GM18868 (cell line): ENCODE measurements around the gene C20orf96.
"Not testable (repeated sequence)": the region's sequence is repeated elsewhere in the genome, so short reads cannot be mapped to it uniquely, and the experiment has no call there.

Source experiments
- ATAC-seq: cut with Tn5 transposase; IDR thresholded peaks from one replicate; pipeline ENCODE4 v1.9.1; 2021; ENCODE audit warnings: mild to moderate bottlenecking, moderate library complexity; ENCODE audit not compliant: unreplicated experiment

C20orf96 gene

DNA sequence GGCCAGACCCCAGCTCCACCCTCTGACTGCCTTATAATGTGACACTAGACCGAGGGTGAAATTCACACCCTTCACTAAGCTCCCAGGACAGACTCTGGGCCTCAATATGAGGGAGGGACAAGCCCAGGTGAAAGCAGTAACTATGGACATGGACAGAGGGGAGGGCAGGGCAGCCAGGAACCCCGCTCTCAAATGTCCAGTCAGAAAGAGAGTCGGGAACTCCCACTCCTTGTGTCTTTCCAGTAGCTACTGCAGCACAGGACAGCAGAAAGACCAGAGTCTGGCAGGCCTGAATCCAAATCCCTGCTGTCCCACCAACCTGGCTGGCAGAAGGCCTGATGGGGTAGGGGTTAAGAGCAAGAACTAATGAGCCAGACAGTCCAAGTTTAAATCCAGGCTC, 6.4 kb downstream of the C20orf96 start:
- no peak for ATAC-seq

DNA sequence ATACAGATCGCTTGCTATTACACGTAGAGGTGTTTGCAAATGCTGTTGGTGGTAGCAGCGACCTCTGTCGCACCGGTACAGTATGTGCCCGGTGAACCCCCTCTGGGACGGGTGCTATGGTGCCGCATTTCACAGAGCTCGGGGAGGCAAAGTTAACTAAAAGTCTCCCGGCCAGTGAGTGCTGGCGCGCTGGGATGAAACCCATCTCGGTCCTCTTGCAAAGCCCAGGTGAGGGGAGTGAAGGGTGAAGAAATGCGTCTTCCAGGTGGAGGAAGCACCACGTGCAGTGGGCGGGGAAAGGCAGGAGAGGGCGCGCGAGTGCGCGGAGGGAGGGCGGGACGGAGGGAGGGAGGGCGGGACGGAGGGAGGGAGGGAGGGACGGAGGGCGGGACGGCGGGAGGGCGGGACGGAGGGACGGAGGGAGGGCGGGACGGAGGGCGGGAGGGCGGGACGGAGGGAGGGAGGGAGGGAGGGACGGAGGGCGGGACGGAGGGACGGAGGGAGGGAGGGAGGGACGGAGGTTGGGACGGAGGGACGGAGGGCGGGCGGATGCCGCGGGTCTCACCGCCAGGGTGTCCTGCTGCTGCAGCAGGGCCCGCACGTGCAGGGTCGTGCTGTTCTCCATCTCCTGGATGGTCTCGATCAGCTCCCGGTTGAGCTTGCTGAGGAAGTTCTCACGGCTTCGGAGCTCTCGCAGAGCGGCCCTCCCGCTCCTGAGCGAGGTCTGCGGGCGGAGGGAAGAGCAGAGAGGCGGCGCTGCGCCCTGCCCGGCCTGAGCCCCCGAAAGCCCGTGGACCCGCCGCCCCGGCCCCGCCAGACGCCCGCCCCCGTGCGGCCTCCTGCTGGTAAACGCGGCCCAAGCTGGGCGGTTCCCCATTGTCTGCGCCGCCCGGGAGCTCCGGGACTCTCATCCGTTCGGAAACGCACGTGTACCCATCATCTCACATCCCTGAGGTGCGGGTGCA, 11.7 kb downstream of the C20orf96 start:
- ATAC-seq, result no peak

DNA sequence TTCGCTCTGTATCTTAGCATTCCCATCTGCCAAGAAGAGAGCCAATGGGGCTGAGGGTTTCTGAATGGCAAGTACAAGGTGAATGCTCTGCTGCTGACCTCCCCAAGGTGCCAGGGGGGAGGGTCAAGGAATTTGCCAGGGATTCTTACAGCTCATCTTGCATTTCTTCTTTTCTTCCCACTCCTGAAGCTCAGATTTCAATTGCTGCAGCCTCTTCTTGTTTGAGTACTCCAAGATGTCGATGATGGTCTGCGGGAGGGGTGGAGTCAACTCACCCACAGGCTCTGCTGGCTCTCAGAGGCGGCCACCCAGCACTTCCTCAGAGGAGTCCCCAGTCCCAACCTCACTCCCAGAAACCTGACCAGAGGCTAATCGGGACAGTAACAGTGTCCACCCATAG, 12.4 kb downstream of the C20orf96 start:
- no peak for ATAC-seq

DNA sequence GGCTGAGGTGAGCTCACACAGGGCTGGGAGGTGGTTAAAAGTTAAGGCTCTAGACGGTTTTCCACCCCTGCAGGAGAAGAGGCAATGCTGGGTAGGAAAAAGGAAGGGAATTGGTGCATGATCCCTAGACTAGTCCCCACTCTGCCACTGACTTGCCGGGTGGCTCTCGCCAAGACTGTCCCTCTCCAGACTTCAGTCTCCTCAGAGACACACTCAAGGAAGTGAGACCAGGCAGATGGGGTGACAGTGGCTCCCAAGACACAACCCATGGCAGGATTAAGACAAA, 13.1 kb downstream of the C20orf96 start:
- no peak for ATAC-seq

DNA sequence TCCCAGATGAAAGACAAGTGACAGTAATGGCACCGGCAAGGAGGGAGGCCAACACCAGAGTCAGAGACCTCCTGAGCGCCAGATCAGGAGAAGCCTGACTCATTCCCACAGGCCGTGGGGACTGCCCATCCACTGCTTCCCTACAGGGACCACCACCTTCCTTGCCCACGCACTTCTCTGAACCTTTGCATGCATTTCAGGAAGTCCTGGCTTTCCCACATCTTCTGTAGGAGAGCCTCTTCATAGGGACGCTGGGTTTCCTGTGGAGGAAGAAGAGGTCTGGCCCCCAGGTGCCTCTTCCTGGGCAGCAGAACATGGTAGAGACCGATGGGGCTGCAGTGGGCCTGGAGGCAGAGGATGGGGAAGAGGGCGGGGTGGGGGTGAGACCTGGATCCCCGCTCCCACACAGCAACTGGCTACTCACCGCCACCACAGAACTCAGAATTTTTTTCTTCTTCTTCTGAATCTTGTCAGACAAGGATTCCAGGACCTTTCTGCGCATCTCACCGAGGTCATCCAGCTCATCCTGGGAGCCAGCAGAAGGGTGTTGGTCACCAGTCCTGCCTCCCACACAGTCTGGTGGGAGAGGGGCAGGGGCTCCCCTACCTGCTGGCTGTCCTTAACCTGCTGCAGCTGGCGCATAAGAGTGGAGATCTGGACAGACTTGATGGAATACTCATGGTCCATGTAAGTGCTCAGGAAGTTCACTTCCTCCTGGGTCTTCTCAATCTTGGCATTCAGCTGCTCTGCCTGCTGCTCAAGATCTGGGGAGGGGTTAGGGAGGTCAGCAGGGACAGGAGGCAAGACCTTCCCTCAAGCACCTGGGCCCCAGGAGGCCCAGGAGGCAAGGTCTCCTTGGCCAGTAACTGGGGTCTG, 13.7 kb downstream of the C20orf96 start:
- no peak for ATAC-seq

DNA sequence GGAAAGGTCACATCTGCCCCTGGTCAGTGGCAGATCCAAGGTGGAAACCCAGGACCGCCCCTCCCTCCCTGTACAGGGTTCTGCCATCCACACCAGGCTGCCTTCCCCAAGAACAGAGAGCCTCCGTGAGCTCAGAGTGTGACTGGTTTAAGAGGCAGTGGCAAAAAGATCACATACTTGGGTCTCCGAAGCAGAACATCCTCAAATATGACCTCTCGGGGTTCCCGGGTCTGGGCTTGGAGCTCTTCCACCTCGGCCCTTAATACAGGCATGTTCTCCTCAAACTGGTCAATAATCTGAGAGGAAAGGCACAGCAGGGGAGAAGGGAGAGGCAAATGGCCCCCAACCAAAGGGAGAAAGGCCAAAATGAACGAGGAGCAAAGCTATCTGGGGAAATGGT, 14.8 kb downstream of the C20orf96 start:
- no peak for ATAC-seq

DNA sequence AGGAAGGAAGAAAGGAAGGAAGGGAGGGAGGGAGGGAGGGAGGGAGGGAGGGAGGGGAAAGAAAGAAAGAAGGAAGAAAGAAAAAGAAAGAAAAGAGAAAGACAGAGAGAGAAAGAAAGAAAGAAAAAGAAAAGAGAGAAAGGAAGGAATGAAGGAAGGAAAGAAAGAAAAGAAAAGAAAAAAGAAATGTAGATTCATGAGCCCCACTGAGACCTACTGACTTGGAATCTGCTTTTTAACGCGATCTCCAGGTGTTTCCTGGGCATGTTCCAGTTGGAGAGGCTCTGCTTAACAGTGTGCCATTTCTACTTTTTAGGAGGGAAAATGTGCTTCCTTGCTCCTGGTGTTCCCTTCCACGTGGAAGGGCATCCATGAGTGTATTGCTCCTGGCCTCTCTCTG, 16.7 kb downstream of the C20orf96 start:
- no peak for ATAC-seq

DNA sequence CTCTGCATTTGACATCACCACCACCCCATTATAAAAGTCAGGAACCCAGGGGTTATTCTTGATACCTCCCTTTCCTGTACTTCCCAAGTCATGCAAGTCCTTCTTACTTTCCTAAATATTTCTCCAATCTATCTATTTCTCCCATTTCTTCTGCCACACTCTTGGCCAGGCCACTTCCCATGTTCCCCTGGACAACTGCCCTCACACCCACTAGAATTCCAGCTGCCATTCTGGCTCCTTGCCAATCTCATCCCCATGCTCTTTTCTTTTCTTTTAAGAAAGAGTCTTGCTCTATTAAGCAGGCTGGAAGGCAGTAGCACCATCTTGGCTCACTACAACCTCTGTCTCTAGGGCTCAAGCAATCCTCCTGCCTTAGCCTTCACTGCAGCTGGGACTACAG, 17.8 kb downstream of the C20orf96 start:
- no peak for ATAC-seq

DNA sequence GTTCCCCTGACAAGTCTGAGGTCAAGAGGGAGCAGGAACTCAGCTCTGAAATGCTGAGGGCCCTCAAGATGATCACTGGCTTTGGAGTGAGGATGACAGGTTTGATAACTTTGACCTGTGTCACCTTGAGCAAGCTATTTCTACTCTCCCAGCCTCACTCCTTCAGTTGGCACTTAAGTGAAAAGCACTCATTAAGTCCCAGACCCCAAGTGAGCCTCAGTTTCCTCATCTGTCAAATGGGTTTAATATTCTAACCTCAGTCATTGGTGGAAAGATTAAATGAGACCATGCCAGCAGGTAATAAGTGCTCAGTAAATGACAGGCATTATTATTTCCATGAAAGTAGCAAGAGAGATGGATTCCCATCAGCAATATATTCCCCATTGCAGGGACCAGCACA, 19.0 kb downstream of the C20orf96 start:
- no peak for ATAC-seq

DNA sequence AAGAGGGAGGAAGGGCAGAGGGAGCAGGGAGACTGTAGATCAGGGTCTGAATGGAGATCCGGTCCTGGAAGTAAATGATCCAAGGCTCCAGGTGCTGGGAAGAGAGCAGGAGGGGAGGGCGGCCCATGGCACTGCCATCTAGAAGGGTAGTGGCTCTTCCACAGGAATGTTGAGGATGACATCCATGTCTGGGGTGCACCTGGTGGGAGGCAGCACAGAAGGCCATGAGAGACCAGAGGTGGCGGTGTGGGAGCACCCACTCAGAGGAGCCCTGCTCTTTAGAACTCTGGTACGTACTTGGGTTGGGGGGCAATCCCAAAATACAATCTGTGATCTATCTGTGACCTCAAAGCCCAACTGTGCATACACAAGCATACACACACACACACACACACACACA, 19.5 kb downstream of the C20orf96 start:
- no peak for ATAC-seq

DNA sequence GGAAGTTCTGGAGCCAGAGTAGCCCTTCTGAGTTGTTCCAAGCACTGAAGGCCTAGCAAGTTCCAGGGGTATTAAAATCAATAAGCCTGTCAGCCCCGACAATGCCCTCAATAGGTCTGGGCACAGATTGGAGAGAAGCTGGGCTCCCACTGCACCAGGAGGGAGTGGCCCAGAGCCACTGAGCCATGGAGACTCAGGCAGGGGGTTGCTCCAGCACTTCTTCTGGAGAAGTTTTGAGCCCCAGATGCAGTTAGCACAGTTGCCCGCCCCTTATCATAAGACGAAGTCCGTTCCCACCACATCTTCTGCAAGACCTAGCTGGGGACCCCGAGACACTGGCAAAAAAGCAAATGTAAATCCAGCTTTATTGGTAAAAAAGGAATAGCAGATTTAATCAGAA, 20.0 kb downstream of the C20orf96 start:
- no peak for ATAC-seq

DNA sequence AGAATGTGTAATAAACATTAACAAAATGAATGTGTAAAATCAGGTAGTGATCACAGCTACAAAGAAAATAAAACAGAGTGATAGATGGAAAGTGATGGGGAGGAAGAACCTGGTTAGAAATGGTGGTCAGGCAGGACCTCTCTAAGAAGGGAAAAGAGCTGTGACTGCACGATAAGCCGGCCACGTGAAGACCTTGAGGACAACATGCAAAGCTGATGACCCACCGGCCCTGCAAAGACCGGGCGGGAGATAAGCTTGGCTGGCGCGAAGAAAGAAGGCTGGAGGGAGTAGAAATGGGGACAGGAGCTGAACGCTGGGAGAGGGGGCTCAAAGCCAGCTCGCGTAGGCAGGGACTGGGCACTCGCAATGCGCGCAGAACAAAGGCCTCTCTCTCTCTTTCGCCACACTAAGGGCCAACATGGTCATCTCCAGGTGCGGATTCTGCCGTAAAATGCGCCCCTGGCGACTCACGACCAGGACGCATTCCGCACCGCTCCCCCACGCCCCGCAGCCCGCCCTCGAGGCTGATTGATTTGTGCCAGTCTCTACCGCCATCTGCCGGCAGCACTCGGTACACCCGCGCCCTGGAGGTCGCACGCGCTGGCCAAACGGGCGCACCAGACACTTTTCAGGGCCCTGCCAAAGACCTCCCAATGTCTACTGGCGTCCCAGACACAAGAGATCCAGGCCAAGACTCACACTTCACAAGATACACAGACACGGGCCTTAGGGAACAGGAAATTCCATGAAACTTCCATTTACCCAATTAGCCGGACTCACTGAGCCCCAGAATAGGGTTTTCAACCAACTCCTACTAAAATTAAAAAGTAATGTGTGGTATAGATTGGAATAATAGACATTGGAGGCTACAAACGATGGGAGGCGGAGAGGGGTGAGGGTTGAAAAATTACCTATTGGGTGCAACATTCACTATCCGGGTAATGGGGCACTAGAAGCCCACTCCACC, 23.7 kb downstream of the C20orf96 start:
- ATAC-seq, result peak; percentile 81

DNA sequence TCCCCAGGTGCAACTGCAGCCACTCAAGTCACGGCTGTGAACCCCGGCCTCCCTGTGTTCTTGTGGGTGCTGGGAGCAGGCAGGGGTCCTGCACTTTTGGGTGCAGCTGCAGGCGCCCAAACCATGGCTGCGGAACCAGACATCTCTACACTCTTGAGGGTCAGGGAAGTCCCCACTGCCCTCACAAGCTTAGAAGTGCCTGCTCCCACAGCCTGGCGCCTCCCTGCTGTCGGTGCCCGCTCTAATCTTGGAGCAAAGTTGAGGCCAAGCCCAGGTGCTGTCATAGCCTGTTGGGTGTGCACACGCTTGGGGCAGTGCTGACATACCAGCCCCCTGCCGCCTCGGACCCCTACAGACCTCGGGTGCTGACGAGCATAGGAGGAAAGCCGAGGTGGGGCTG, 26.8 kb downstream of the C20orf96 start:
- no peak for ATAC-seq

DNA sequence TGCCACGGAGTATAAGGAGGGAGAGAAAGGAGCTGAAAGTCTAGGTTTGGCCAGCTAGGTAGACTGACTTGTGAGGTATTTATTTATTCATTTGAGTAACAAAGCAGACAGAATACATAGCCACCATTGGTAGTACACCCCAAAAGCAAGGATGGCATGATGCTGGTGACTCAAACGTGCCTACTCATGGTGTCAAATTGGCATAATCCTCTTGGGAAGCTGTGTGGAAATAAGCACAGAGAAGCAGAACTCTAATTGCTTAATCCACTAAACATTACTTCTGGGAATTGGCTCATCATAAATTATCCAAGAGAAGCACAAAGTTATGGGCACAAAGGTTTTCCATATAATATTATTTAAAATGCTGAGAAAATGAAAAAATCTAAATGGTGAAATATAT, 30.6 kb downstream of the C20orf96 start:
- ATAC-seq, result no peak

DNA sequence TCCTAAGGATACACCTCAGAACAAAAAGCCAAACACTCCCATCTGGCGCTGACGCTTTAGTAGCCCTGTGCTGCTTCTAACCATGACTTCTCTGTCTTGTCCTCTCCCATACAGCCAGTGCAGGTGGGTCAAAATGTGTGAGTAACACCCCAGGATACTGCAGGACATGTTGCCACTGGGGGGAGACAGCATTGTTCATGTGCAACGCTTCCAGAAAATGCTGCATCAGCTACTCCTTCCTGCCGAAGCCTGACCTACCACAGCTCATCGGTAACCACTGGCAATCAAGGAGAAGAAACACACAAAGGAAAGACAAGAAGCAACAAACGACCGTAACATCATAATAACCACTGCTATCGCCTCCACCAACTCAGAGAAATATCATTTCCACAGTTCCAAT, 31.6 kb downstream of the C20orf96 start:
- no peak for ATAC-seq

DNA sequence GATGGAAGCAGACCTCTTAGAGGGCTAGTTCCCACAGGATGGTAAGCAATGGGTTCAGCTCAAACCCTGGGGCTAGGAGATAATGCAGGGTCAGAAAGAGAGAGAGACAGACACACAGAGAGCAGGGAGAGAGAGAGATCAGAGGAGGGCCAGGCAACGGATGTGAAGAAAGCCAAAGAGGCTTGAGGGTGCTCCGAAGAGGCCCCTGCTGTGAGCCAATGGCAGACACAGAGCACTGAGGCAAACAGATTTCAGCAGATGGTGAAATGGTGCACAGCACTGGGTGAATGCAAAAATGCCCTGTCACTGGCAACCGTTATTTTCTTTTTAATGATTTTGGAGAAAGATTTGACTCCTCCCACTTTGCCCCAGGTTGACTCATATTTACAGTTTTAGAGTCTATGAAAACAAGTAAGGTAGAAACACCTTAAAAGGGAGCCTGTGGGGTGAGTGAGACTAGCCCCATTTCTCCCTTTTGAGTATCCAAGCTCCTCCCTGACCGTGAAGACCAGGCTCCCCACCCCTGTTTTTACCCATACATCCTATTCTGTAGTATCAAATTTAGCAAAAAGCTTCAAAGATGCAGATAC, 32.2 kb downstream of the C20orf96 start:
- ATAC-seq, result no peak

DNA sequence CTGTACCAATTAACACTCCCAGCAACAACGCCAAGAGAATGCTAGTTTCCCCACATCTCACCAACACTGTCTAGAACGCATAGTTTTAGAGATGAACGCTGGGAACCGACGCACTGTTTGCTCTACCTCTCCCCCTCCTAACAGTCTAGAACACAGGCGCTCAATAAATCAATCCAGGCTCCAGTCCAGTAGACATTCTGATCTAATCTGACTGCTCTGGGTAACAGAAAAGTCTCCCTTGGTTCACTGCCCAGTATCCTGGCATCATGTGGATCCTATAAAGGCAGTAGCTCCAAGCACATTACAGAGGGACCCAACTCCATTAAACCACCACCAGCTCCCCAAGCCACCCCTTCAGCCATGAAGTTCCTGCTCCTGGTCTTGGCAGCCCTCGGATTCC, 33.1 kb downstream of the C20orf96 start, which contains the start of gene DEFB132:
Gene DEFB132 (plus strand): TSS at position 306 of the 400 bp plus-strand sequence. CDS start 55 bp downstream, at position 361.
- no peak for ATAC-seq

DNA sequence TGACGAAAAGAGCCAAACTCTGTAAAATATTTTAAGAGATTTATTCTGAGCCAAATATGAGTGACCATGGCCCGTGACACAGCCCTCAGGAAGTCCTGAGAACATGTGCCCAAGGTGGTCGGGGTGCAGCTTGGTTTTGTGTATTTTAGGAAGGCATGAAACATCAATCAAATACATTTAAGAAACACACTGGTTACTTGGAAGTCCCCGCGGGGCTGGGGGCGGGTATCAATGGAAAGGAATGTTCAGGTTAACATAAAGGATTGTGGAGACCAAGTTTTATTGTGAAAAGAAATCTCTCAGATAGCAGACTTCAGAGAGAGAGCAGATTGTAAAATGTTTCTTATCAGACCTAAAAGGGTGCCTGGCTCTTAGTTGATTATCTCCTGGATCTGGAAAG, 37.1 kb downstream of the C20orf96 start:
- not testable (repeated sequence) for ATAC-seq

DNA sequence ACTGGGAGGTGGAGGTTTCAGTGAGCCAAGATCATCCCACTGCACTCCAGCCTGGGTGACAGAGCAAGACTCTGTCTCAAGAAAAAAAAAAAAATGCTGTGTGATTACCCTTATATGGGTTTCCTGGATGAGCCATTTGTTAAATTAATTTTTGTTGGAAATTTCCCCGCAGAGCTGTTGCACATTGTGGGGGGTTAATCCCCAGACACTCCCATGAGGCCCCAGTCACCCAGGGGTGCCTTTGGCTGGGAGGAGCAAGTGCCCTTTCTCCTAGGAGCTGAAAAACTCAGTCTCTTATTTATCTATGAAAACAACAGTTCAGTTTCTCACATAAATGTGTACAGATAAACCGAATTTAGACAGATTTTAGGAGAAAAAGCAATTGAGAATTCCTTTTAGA, 37.7 kb downstream of the C20orf96 start:
- no peak for ATAC-seq

DNA sequence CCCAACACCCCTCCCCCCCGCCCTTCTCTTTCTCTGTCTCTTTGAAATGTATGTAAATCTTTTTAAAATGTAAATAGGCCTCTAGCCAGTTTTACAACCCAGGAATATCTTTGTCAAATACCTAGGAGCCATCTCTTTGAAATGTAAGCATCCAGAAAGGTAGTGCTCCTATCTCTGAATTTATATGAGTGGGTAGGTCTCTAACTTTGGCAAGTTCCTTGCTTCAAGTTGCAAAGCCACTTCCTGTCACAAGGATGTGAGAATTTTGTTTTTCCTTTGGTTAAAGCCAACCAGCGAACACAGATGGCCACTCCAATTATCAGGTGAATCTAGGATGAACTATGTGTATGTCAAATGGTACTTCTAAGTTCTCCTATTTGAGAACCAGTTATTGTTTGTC, 39.2 kb downstream of the C20orf96 start:
- ATAC-seq, result no peak
